CD1c-positive myeloid dendritic cell (primary cell): ENCODE data around the gene CDK5R2.
A peak's percentile ranks its signal among the peaks of the same experiment; 100 is the strongest.

Experiments
- DNase-seq: peaks from one replicate; pipeline ENCODE4 v3.0.0-alpha.2; 2016; ENCODE audit errors: extremely low spot score

The CDK5R2 gene

GRCh38 chr2:218961651-218962570 is 2.4 kb downstream of the CDK5R2 start:
- no peak for DNase-seq

GRCh38 chr2:218962859-218963492 is 3.5 kb downstream of the CDK5R2 start:
- peak; percentile 51 for DNase-seq

- no peak for DNase-seq
Measured at GRCh38 chr2:218963601-218964000, 4.1 kb downstream of the CDK5R2 start.

- DNase-seq: no peak
Measured at GRCh38 chr2:218964041-218964771, 4.7 kb downstream of the CDK5R2 start.

- DNase-seq: no peak
Measured at GRCh38 chr2:218970894-218971293, 11.4 kb downstream of the CDK5R2 start.

- DNase-seq: no peak
Measured at GRCh38 chr2:218975060-218975777, 15.8 kb downstream of the CDK5R2 start.

GRCh38 chr2:218979846-218980734 is 20.6 kb downstream of the CDK5R2 start:
- peak; percentile 88 for DNase-seq

- no peak for DNase-seq
Measured at GRCh38 chr2:218980735-218981389, 21.4 kb downstream of the CDK5R2 start.

- DNase-seq: no peak
Measured at GRCh38 chr2:218981390-218981880, 22.0 kb downstream of the CDK5R2 start.

GRCh38 chr2:218981881-218982585 is 22.6 kb downstream of the CDK5R2 start:
- peak; percentile 59 for DNase-seq

- no peak for DNase-seq
Measured at GRCh38 chr2:218982586-218983262, 23.3 kb downstream of the CDK5R2 start.

GRCh38 chr2:218983263-218983933 is 23.9 kb downstream of the CDK5R2 start:
- DNase-seq: no peak

- no peak for DNase-seq
Measured at GRCh38 chr2:218983934-218984238, 24.4 kb downstream of the CDK5R2 start.

GRCh38 chr2:218984239-218985020 is 25.0 kb downstream of the CDK5R2 start:
- no peak for DNase-seq

- DNase-seq: no peak
Measured at GRCh38 chr2:218985021-218985324, 25.5 kb downstream of the CDK5R2 start, which contains the start of gene FEV. Gene FEV (minus strand): TSS chr2:218985184. CDS start chr2:218985075, 109 bp downstream.

GRCh38 chr2:218985325-218986091 is 26.0 kb downstream of the CDK5R2 start:
- no peak for DNase-seq
